Suppressor macrophage treated with lipopolysaccharide for 4 hours (primary cell): ENCODE measurements around the gene DBH.

Experiments
- DNase-seq: peaks from one replicate; pipeline ENCODE4 v3.0.0-alpha.2; 2020

The DBH gene

GRCh38 chr9:133635533-133636531 is at the start of gene DBH:
Gene DBH (plus strand): TSS chr9:133636363. CDS start chr9:133636372, 9 bp downstream.
- DNase-seq = no peak

GRCh38 chr9:133587051-133587450 is 49.1 kb upstream of the DBH start:
- DNase-seq = no peak

- DNase-seq = no peak
Measured at GRCh38 chr9:133587466-133587865, 48.7 kb upstream of the DBH start.

GRCh38 chr9:133589454-133590227 is 46.5 kb upstream of the DBH start:
- no peak for DNase-seq

- no peak for DNase-seq
Measured at GRCh38 chr9:133590231-133590855, 45.8 kb upstream of the DBH start.

GRCh38 chr9:133591116-133591910 is 44.9 kb upstream of the DBH start:
- DNase-seq = no peak

GRCh38 chr9:133591985-133592384 is 44.2 kb upstream of the DBH start:
- no peak for DNase-seq

GRCh38 chr9:133592731-133593409 is 43.3 kb upstream of the DBH start:
- no peak for DNase-seq

GRCh38 chr9:133593587-133594253 is 42.4 kb upstream of the DBH start:
- DNase-seq = no peak

- no peak for DNase-seq
Measured at GRCh38 chr9:133594310-133594709, 41.9 kb upstream of the DBH start.

GRCh38 chr9:133595910-133596309 is 40.3 kb upstream of the DBH start:
- no peak for DNase-seq

- DNase-seq = no peak
Measured at GRCh38 chr9:133597316-133597957, 38.7 kb upstream of the DBH start.

- no peak for DNase-seq
Measured at GRCh38 chr9:133598978-133599377, 37.2 kb upstream of the DBH start.

GRCh38 chr9:133599470-133600173 is 36.5 kb upstream of the DBH start:
- no peak for DNase-seq

- no peak for DNase-seq
Measured at GRCh38 chr9:133600739-133601138, 35.4 kb upstream of the DBH start.

- no peak for DNase-seq
Measured at GRCh38 chr9:133601746-133602145, 34.4 kb upstream of the DBH start.

GRCh38 chr9:133602277-133602676 is 33.9 kb upstream of the DBH start:
- DNase-seq = no peak

- no peak for DNase-seq
Measured at GRCh38 chr9:133603135-133603927, 32.8 kb upstream of the DBH start.

GRCh38 chr9:133604214-133604613 is 31.9 kb upstream of the DBH start:
- no peak for DNase-seq
